ENCODE measurements around the gene MTG2.

The MTG2 gene, protein sequence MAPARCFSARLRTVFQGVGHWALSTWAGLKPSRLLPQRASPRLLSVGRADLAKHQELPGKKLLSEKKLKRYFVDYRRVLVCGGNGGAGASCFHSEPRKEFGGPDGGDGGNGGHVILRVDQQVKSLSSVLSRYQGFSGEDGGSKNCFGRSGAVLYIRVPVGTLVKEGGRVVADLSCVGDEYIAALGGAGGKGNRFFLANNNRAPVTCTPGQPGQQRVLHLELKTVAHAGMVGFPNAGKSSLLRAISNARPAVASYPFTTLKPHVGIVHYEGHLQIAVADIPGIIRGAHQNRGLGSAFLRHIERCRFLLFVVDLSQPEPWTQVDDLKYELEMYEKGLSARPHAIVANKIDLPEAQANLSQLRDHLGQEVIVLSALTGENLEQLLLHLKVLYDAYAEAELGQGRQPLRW

GRCh38 chr20:62182469-62183425 is at the start of gene MTG2:
Gene MTG2, plus strand, starts transcription at chr20:62183028. Its CDS starts 10,393 bp downstream, at chr20:62193421.
- in situ Hi-C loops (cut with MboI; ENCODE audit: low sequenced_read_pairs) = no loop called here

DNA sequence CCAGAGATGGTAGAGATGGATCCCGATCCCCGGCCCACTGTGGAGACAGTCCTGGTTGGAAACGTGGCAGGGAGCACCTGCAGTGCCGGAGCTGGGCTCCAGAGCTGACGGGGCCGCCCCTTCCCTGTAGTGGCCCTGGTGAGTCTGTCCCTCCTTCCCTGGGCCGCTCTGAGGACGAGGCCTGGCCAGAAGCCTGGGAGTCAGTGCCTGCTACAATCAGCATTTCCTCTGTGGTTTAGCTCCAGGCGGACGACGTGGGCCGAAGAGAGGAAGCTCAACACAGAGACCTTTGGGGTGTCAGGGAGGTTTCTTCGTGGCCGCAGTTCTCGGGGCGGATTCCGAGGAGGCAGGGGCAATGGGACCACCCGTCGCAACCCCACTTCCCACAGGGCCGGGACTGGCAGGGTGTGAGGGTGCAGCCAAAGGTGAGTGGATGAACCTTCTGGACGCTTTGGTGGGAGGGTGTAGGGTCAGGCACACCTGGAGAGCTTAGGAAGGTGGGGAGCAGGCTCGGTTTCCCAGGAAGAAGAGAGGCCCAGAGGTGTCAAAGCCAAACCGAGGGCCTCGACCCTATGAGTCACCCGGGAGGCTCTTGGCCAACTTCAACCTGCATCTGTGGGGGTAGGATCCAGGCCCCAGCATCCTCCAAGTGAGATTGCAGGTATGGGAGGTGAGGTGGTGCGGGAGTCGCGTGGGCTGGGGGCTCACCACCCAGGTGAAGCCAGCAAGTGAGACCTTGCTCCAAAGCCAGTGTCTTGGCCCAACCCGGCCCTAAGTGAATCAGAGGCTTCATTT is 49.6 kb upstream of the MTG2 start:
- in situ Hi-C loops (cut with MboI; ENCODE audit: low sequenced_read_pairs) = no loop called here

DNA sequence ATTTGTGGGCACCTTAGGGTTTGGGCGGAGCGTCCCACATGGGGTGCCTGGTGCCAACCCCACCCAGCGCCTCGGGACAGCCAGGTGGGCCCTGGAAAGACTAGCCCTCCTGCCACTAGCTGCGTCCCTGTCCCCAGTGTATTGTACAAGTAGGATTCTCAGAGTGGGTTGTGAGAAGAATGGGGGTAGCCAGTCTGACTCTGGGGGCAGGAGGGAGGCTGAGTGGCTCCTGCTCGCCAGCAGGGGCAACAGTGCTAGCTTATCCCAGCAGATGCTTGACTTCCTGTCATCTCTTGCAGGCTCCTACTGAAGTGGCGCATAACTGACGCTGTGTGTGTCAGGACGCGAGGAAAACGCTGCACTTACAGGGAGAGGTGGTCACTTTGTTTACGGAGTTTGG is 49.0 kb upstream of the MTG2 start:
- in situ Hi-C loops (cut with MboI; ENCODE audit: low sequenced_read_pairs) = no loop called here

DNA sequence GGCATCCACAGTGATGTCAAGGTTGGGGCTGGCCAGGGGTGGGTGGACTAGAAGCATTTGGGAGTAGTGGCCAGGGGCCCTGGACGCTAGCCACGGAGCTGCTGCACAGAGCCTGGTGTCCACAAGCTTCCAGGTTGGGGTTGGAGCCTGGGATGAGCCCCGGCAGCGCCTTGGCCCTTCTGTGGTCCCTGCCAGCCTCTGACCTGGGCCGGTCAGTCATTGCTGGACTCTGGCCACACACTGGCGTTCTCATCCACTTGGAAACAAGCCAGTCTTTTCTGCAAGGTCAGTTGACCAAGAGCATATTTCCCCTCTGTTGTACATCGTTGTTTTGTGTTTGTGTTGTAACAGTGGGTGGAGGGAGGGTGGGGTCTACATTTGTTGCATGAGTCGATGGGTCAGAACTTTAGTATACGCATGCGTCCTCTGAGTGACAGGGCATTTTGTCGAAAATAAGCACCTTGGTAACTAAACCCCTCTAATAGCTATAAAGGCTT is 48.0 kb upstream of the MTG2 start:
- in situ Hi-C loops (cut with MboI; ENCODE audit: low sequenced_read_pairs) = no loop called here

DNA sequence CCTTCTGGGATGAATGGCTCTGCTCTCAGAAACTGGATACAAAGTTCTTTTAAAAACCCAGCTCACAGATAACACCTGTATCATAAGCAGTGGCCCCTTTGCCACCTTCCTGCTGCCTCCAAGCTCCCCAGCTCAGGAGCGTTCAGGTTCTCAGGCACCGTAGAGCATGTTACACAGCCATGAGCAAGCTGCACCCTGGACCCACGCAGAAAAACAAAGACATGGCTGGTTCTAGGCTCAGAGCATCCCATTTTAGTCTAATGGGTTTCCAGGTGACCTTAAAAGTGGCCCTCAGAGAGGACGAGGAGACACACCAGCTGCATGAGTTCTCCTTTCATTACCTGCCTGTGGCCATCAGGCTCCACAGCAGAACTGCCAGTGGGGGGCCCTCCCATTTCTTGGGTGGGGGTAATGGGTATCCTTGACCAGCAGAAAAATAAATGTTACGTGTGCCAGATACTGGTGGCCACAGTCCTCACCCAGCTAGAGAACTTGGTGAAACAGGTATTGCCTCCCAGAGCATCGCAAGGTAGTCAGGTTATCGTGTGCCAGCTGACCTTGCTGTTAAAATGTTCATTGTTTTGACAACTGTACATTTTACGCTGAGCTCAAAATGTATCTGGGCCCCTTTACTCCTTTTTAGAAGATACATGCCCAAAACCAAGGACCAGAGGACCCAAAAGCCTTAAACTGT is 47.1 kb upstream of the MTG2 start:
- in situ Hi-C loops (cut with MboI; ENCODE audit: low sequenced_read_pairs) = no loop called here

GRCh38 chr20:62136283-62137091 is 46.3 kb upstream of the MTG2 start:
- in situ Hi-C loops (cut with MboI; ENCODE audit: low sequenced_read_pairs) = no loop called here

DNA sequence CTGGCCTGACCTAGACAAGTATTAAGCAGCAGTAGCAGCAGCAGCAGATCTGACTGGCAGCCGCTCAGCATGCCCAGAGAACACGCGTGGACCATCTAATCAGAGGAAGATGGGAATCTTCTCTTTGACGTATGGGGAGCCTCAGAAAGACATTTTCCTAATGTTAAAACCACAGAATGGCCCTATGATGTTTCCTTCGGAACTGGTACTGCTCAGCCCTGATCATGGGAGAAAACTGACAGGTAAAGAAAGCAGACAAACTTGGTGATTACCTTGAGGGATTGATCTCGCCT is 45.8 kb upstream of the MTG2 start:
- in situ Hi-C loops (cut with MboI; ENCODE audit: low sequenced_read_pairs) = no loop called here

GRCh38 chr20:62137478-62138203 is 45.2 kb upstream of the MTG2 start:
- in situ Hi-C loops (cut with MboI; ENCODE audit: low sequenced_read_pairs) = no loop called here

GRCh38 chr20:62138204-62138543 is 44.7 kb upstream of the MTG2 start:
- in situ Hi-C loops (cut with MboI; ENCODE audit: low sequenced_read_pairs) = no loop called here

- in situ Hi-C loops (cut with MboI; ENCODE audit: low sequenced_read_pairs) = no loop called here
These were observed 43.9 kb upstream of the MTG2 start for GRCh38 chr20:62138912-62139311.

DNA sequence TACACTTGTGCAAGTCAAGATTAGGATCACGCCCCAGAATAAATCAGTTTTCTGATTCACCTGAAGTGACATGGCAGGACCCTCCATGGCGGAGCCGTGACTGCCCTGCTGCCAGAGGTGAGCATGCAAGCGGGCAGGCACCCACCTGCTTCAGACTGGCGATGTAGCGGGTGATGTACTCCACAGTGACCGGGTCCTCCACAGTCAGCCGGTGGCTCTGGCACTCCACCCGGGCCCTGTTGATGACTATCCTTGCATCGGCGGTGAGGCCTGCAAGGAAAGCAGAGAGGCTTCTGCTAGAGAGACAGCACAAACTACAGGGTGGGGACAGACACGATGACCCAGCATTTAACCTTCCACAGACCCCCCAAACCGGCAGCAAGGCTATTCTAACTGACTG is 43.2 kb upstream of the MTG2 start:
- in situ Hi-C loops (cut with MboI; ENCODE audit: low sequenced_read_pairs) = no loop called here

GRCh38 chr20:62141043-62141396 is 41.8 kb upstream of the MTG2 start:
- in situ Hi-C loops (cut with MboI; ENCODE audit: low sequenced_read_pairs) = no loop called here

GRCh38 chr20:62141397-62142251 is 41.2 kb upstream of the MTG2 start:
- in situ Hi-C loops (cut with MboI; ENCODE audit: low sequenced_read_pairs) = no loop called here

DNA sequence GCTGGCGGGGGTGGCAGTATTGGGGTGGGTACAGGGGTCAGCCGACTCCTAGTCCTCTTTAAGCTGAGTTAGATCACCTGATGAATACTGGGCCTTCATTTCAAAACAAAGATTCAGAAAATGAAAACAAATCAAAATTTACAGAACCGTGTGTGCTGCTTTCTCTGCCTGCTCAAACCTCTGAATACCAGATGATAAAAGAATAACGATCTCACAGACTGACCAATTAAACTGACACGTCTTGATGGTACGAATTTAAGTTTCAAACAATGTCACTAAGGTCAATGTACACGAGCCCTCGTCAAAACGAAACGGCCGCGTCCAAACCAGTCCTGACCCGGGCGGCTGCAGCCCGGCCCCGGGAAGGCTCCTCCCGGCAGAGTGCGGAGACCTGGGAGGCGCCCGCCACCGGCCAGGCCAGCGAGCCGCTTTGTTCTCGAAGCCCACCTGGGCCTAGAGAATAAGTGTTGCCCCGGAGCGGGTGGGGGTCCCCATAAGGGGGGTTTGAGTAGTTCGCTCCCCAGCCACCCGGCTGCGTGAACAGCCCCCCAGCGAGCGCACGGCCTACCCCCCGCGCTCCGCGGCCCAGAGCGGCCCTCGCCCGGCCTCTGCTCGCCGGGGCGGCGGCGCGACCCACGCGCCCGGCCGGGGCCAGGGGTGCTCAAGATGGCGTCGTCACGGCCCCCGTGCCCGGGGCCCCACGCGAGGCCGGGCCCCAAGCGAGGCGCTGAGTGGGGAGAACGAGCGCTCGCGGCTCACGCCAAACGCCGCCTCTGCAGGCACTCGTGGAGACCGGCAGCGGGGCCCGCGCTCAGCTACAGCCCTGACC is 40.4 kb upstream of the MTG2 start:
- in situ Hi-C loops (cut with MboI; ENCODE audit: low sequenced_read_pairs) = no loop called here

GRCh38 chr20:62143081-62143956 is 39.5 kb upstream of the MTG2 start, which contains the start of the genes PSMA7 and SS18L1:
Gene PSMA7, minus strand, starts transcription at chr20:62143394. Its CDS starts 91 bp downstream, at chr20:62143303.
Gene SS18L1, plus strand, starts transcription at chr20:62143769. Its CDS starts 52 bp downstream, at chr20:62143821.
- in situ Hi-C loops (cut with MboI; ENCODE audit: low sequenced_read_pairs) = no loop called here

All from HL-60/S4 treated with retinoic acid at 250 ng/mL for 4 days and 3 days (cell line).